Endodermal cell (in vitro differentiated cells): ENCODE data around the gene ATP1A2. TPM values are rescaled to one million over a fixed set of nuclear protein-coding genes. Genes with fewer than 3 reads are reported as not detected.

Source experiments
- DNase-seq: peaks from one replicate; pipeline ENCODE4 v3.0.0-alpha.2; 2017
- H3K27ac ChIP-seq: 2 replicates; pipeline ENCODE4 v1.5.1; 2013; ENCODE audit warnings: mild to moderate bottlenecking, low read depth, low read length, moderate library complexity
- H3K27me3 ChIP-seq: 2 replicates; pipeline ENCODE4 v1.6.1; 2013; ENCODE audit warnings: mild to moderate bottlenecking, low read length, moderate library complexity; ENCODE audit not compliant: insufficient read depth, control insufficient read depth, poor library complexity, severe bottlenecking
- H3K36me3 ChIP-seq: 2 replicates; pipeline ENCODE4 v1.7.0; 2013; ENCODE audit warnings: mild to moderate bottlenecking, low read length, moderate library complexity; ENCODE audit not compliant: control insufficient read depth, insufficient read depth
- H3K4me1 ChIP-seq: one replicate; pipeline ENCODE4 v1.7.0; 2013; ENCODE audit warnings: low read length; ENCODE audit not compliant: control insufficient read depth, insufficient read depth
- H3K4me3 ChIP-seq: 2 replicates; pipeline ENCODE4 v1.5.1; 2013; ENCODE audit warnings: mild to moderate bottlenecking, low read length, moderate library complexity
- H3K9ac ChIP-seq: 2 replicates; pipeline ENCODE4 v1.6.1; 2013; ENCODE audit warnings: mild to moderate bottlenecking, low read length, moderate library complexity; ENCODE audit not compliant: poor library complexity, severe bottlenecking; ENCODE audit errors: extremely low read depth
- H3K9me3 ChIP-seq: 2 replicates; pipeline ENCODE4 v1.6.1; 2013; ENCODE audit warnings: mild to moderate bottlenecking, low read length, moderate library complexity; ENCODE audit not compliant: control insufficient read depth
- H3K27ac Mint-ChIP-seq: 2 replicates; pipeline ENCODE4 v1.8.0; 2020; ENCODE audit warnings: mixed read lengths
- H3K27me3 Mint-ChIP-seq: 2 replicates; pipeline ENCODE4 v1.8.0; 2021; ENCODE audit warnings: mild to moderate bottlenecking, mixed read lengths; ENCODE audit not compliant: insufficient read depth
- H3K36me3 Mint-ChIP-seq: 2 replicates; pipeline ENCODE4 v1.8.0; 2020; ENCODE audit warnings: low read depth, mixed read lengths
- H3K4me1 Mint-ChIP-seq: 2 replicates; pipeline ENCODE4 v1.8.0; 2020; ENCODE audit warnings: mixed read lengths
- H3K4me3 Mint-ChIP-seq: 2 replicates; pipeline ENCODE4 v1.8.0; 2020; ENCODE audit warnings: mild to moderate bottlenecking, moderate library complexity, mixed read lengths
- H3K9me3 Mint-ChIP-seq: 2 replicates; pipeline ENCODE4 v1.8.0; 2020; ENCODE audit warnings: mild to moderate bottlenecking, mixed read lengths
- CTCF ChIP-seq: fragments of 200-600 bp; sonication (generic); conservative IDR thresholded peaks from 2 replicates; pipeline ENCODE4 v1.5.0; 2021; ENCODE audit warnings: antibody characterized with exemption, mild to moderate bottlenecking
- WGBS, 2 experiments: methylation state at CpG; one replicate each; pipeline versions ENCODE4 v1.1.5 to v1.1.7; 2013; ENCODE audit warnings: missing lambda C conversion rate in 2 of 2, mixed read lengths in 1 of 2; ENCODE audit not compliant: insufficient coverage in 1 of 2, insufficient read length in 1 of 2; 5-methylcytosine and 5-hydroxymethylcytosine counted together
- total RNA-seq, 2 donors: library from RNA; stranded (reverse); fragmentation: NEBNext Ultra II Directional in 1 of 2; extraction: Animal tissue kit (Norgen Biotek cat#: 25700) in 1 of 2; gene quantifications; 2 replicates in 1 of 2; 3 replicates in 1 of 2; pipeline ENCODE4 v1.2.1, GENCODE V29; 2021

The ATP1A2 gene
- total RNA-seq, 2 donors from 2014 or later: 3.0 to 3.2 TPM

GRCh38 chr1:160168609-160169369, 53.2 kb downstream of the ATP1A2 start:
- peak; percentile 54 for TF ChIP-seq CTCF
- Mint-ChIP-seq H3K9me3 (no peaks in the 10 kb centered on the region), H3K27me3 (peaks cover 5% of the 10 kb centered on the region), H3K4me3 (peak overlapping the region; percentile 7), H3K27ac (peak overlapping the region; percentile 83), H3K4me1 (peaks cover 46% of the 10 kb centered on the region), H3K36me3 (no peaks in the 10 kb centered on the region)
- no peaks in the 10 kb centered on the region for H3K36me3 ChIP-seq
- no peak overlapping the region for H3K9ac ChIP-seq
- H3K4me3 ChIP-seq: no peak overlapping the region
- H3K9me3 ChIP-seq: no peaks in the 10 kb centered on the region
- peaks cover 8% of the 10 kb centered on the region for H3K4me1 ChIP-seq
- 26 to 48% methylated on average over 10 to 13 of the region's 13 CpGs for WGBS, 2 experiments
- DNase-seq: peak; percentile 88
- H3K27me3 ChIP-seq: no peaks in the 10 kb centered on the region
- H3K27ac ChIP-seq: peak overlapping the region; percentile 95

- H3K4me3 ChIP-seq: no peak overlapping the region
- peaks cover 42% of the 10 kb centered on the region for H3K4me1 Mint-ChIP-seq
These were observed 54.2 kb downstream of the ATP1A2 start for GRCh38 chr1:160169553-160170399.

More at GRCh38 chr1:160169553-160170399, 54.2 kb downstream of the ATP1A2 start:
- Mint-ChIP-seq H3K36me3 (no peaks in the 10 kb centered on the region), H3K27ac (peak overlapping the region; percentile 83), H3K27me3 (peaks cover 5% of the 10 kb centered on the region), H3K9me3 (no peaks in the 10 kb centered on the region), H3K4me3 (peak overlapping the region; percentile 19)
- no peak for TF ChIP-seq CTCF
- Histone ChIP-seq H3K4me1 (peaks cover 8% of the 10 kb centered on the region), H3K36me3 (no peaks in the 10 kb centered on the region), H3K9ac (no peak overlapping the region), H3K27me3 (no peaks in the 10 kb centered on the region), H3K9me3 (no peaks in the 10 kb centered on the region), H3K27ac (peak overlapping the region; percentile 95)
- peak; percentile 92 for DNase-seq
- 20 to 30% methylated on average over 14 to 15 of the region's 15 CpGs for WGBS, 2 experiments
